GM12872 (cell line): ENCODE data around the gene CAPN2.

Experiments
- TF ChIP-seq, protein P1 (sequence below): IDR thresholded peaks from 3 replicates; pipeline ENCODE4 v1.5.1; 2011; ENCODE audit warnings: low read depth, mild to moderate bottlenecking, low read length, moderate library complexity; ENCODE audit not compliant: insufficient read depth

Gene CAPN2

DNA sequence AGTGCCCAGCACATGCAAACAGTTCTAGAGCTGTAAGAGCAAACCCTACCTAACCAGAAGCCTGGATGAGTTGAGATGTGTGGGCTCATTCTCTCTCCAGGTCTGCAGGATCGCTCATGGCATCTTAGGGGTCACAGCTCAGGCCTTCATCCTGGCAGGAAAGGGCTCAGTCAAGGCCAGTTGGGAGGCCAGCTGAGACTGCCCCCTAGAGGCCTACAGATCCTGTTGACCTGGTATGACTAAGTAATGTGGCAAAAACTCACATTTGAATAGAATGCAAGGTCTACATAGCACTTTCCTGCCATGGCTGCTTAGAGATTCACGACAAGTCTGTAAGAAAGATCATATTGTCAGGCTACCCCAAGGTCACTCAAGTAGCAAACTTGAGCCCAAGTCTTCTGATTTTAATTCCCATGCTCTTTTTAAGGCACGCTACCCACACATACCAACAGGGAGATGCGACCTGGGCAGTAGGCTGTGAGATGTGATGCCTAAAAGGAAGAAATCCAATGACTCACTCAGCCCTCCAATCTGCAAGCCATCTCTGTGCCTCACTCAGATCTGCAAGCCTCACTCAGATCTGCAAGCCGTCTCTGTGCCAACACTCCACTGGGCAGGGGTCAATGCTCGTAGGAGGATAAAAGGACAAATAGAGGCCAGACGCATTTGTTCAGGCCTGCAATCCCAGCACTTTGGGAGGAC lies 41.7 kb upstream of the CAPN2 start:
- TF ChIP-seq, protein P1, sequence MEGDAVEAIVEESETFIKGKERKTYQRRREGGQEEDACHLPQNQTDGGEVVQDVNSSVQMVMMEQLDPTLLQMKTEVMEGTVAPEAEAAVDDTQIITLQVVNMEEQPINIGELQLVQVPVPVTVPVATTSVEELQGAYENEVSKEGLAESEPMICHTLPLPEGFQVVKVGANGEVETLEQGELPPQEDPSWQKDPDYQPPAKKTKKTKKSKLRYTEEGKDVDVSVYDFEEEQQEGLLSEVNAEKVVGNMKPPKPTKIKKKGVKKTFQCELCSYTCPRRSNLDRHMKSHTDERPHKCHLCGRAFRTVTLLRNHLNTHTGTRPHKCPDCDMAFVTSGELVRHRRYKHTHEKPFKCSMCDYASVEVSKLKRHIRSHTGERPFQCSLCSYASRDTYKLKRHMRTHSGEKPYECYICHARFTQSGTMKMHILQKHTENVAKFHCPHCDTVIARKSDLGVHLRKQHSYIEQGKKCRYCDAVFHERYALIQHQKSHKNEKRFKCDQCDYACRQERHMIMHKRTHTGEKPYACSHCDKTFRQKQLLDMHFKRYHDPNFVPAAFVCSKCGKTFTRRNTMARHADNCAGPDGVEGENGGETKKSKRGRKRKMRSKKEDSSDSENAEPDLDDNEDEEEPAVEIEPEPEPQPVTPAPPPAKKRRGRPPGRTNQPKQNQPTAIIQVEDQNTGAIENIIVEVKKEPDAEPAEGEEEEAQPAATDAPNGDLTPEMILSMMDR, result peak; percentile 67

DNA sequence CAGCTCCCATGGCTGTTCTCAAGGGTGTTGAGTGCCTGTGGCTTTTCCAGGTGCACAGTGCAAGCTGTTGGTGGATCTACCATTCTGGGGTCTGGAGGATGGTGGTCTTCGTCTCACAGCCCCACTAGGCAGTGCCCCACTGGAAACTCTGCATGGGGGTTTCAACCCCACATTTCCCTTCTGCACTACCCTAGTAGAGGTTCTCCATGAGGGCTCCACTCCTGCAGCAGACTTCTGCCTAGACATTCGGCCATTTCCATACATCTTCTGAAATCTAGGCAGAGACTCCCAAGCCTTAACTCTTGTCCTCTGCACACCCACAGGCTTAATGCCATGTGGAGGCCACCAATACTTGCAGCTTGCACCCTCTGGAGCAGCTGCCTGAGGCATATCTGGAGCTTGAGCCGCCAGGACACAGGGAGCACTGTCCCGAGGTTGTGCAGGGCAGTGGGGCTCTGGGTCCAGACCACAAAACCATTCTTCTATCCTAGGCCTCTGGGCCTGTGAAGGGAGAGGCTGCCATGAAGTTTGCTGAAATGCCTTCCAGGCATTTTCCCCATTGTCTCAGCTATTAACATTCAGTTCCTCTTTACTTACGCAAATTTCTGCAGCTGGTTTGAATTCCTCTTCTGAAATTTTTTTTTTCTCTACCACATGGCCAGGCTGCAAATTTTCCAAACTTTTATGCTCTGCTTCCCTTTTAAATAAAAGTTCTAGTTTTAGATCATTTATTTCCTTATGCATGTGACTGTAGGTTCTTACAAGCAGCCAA lies 38.0 kb upstream of the CAPN2 start:
- TF ChIP-seq, protein P1, result no peak

DNA sequence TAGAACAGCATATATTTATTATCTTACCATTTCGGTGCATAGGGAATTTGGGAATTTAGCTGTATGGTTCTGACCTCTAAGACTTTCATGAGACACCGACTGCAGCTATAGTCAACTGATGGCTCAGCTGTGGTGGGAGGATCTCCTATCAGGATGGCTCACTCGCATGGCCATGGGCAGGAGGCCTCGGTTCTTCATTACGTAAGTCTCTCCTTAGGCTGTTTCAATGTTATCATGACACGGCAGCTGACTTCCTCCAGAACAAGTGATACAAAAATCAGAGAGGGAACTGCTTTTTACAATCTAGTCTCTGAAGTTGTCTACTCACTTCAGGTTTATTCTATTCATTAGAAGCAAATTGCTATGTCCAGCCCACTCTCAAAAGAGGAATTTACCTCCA lies 33.5 kb upstream of the CAPN2 start:
- TF ChIP-seq, protein P1, result no peak

DNA sequence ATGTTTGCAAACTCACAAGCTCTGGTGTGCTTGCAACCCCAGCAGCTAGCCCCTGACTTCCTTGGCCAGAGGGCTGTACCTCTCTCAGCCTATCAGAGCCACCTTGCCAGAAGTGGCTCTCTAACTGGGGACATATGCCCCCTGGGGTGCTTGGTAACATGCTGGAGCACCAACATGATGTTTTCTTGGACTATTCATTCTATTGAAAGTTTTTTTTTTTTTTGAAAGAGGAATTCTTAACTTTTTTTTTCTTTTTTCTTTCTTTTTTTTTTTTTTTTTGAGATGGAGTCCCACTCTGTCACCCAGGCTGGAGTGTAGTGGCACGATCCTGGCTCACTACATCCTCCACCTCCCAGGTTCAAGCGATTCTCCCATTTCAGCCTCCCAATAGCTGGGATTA lies 32.2 kb upstream of the CAPN2 start:
- TF ChIP-seq, protein P1, result no peak

DNA sequence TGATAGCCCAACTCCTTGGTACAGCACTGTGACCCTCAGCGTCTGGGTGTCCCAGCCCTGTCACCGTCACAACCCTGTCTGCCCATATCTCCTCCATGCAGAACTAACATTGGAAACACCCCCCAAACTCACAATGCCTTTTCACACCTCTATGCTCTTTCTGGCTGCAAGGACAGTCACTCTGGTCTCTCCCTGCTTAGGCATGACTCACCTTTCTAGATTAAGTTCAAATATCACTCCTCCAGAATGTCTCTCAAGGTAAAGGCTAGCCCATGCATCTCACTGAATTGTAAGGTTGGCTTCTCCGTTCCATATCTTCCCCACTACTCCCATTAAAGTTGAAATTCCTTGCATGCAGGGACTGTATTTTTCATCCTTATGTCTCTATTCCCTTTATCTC lies 29.8 kb upstream of the CAPN2 start:
- TF ChIP-seq, protein P1, result no peak

DNA sequence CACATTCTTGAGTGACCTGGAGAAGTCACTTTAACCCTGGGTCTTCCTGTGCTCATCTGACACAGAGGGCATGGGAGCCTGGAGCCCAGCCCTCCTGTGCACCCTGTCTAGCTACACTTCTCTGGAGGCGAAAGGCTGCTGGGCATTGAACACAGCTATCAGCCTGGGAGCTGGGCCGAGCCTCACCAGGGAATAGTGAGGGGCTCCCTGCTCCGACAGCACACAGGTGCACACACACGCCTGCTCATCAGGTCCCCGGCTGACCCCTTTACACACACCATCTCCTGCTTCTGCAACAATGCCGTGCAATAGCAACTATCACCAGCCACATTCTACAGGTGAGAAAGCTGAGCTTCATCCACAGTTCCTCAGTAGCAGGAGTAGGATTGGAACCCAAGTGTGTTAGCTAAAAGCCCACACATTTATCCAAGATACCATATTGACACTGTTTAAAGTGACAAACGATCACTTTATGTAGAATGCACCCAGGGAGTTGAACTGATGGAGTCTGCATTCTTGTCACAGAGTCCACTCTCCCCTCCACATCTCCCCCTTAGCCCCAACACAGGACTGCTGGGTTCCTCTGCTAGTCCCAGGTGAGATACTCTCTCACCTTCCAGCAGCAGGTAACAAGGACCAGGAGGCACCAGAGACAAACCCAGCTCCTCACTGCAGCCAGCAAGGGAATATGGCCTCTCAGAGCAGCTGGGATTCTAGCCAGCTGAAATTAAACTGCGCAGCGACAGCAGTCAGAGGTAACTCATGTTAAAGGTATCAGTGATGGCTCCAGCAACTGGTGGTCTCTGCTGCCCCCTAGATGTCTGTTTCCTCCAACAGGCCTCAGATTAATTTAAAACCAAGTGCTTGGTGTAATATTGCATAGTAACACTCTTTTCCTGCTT lies 28.5 kb upstream of the CAPN2 start:
- TF ChIP-seq, protein P1, result peak; percentile 67

DNA sequence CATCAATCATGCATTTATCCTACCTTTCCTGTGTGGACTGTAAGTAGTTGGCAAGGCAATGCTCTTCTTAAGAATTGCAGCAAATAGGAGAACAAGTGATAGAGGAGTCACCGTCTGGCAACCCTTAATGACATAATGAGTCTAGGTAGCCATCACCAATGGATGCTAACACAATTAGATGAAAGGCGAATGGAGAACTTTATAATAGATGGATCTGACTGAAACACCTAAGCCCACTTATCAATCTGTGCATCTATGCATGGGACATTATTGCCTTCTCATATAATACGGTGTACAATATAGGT lies 27.9 kb upstream of the CAPN2 start:
- TF ChIP-seq, protein P1, result no peak
